ENCODE measurements around the gene RELCH.

RELCH gene

GRCh38 chr18:62324181-62324828, 137.2 kb downstream of the RELCH start:
- no peak for DNase-seq (ENCODE audit: low read depth)
- no peak overlapping the region for H3K4me3 ChIP-seq (ENCODE audit: low read depth, low read length)
- no peak for TF ChIP-seq CTCF (IDR thresholded peaks at IDR 0.05; ENCODE audit: control insufficient read depth, extremely low read depth, insufficient read depth)

- H3K4me3 ChIP-seq (ENCODE audit: low read depth, low read length) = peak within 1 kb of the TSS; percentile 66
- DNase-seq (ENCODE audit: low read depth) = no peak
Observed at GRCh38 chr18:62324917-62325805, 138.1 kb downstream of the RELCH start, which contains the start of gene TNFRSF11A. Gene TNFRSF11A (plus strand): TSS chr18:62325310. CDS start chr18:62325353, 43 bp downstream.

GRCh38 chr18:62325806-62326645, 139.0 kb downstream of the RELCH start:
- TF ChIP-seq CTCF (IDR thresholded peaks at IDR 0.05; ENCODE audit: control insufficient read depth, extremely low read depth, insufficient read depth) = no peak
- H3K4me3 ChIP-seq (ENCODE audit: low read depth, low read length) = peak overlapping the region; percentile 66
- DNase-seq (ENCODE audit: low read depth) = no peak

More at GRCh38 chr18:62324917-62325805, 138.1 kb downstream of the RELCH start, which contains the start of gene TNFRSF11A:
- peak; percentile 69 for TF ChIP-seq CTCF (IDR thresholded peaks at IDR 0.05; ENCODE audit: control insufficient read depth, extremely low read depth, insufficient read depth)

- no peak overlapping the region for H3K4me3 ChIP-seq (ENCODE audit: low read depth, low read length)
- TF ChIP-seq CTCF (IDR thresholded peaks at IDR 0.05; ENCODE audit: control insufficient read depth, extremely low read depth, insufficient read depth) = no peak
- DNase-seq (ENCODE audit: low read depth) = no peak
Observed at GRCh38 chr18:62326646-62327348, 139.7 kb downstream of the RELCH start.

- H3K4me3 ChIP-seq (ENCODE audit: low read depth, low read length) = no peak overlapping the region
- TF ChIP-seq CTCF (IDR thresholded peaks at IDR 0.05; ENCODE audit: control insufficient read depth, extremely low read depth, insufficient read depth) = no peak
Observed at GRCh38 chr18:62327977-62328376, 140.9 kb downstream of the RELCH start.

More at GRCh38 chr18:62327977-62328376, 140.9 kb downstream of the RELCH start:
- no peak for DNase-seq (ENCODE audit: low read depth)
